HCT116 (cell line): ENCODE results near the gene TOLLIP.

Source experiments
- ATF3 ChIP-seq: IDR thresholded peaks from 2 replicates; pipeline ENCODE4 v1.6.1; 2012
- EGR1 ChIP-seq: IDR thresholded peaks from 2 replicates; pipeline ENCODE4 v1.6.1; 2012; ENCODE audit warnings: low read depth
- EZH2 ChIP-seq: fragments of 200-600 bp; sonication (generic); IDR thresholded peaks from 2 replicates; pipeline ENCODE4 v1.6.1; 2017; ENCODE audit warnings: antibody characterized with exemption, mixed run types
- FOSL1 ChIP-seq: IDR thresholded peaks from 2 replicates; pipeline ENCODE4 v1.6.1; 2012; ENCODE audit warnings: low read depth
- MAX ChIP-seq: IDR thresholded peaks from 2 replicates; pipeline ENCODE4 v1.6.1; 2012
- RAD21 ChIP-seq: IDR thresholded peaks from 2 replicates; pipeline ENCODE4 v1.6.1; 2012; ENCODE audit warnings: low read depth, mild to moderate bottlenecking
- SP1 ChIP-seq: IDR thresholded peaks from 2 replicates; pipeline ENCODE4 v1.6.1; 2012; ENCODE audit warnings: low read depth
- SRF ChIP-seq: IDR thresholded peaks from 2 replicates; pipeline ENCODE4 v1.6.1; 2012; ENCODE audit warnings: low read depth
- ZNF274 ChIP-seq: fragments of 200-500 bp; sonication (Bioruptor generic); IDR thresholded peaks from 2 replicates; pipeline ENCODE4 v1.6.1; 2014; ENCODE audit warnings: mild to moderate bottlenecking, low read depth, low read length, inconsistent platforms
- TF ChIP-seq, protein P1 (sequence below), 3 experiments: fragments of 200-600 bp in 1 of 3; sonication (generic) in 1 of 3; IDR thresholded peaks in 2 of 3; conservative IDR thresholded peaks in 1 of 3; 2 replicates each; pipeline ENCODE4 v1.5.1; 2012 to 2017; ENCODE audit warnings: low read depth in 2 of 3, low read length in 2 of 3, antibody characterized with exemption in 1 of 3, borderline replicate concordance in 1 of 3, control low read depth in 1 of 3, mild to moderate bottlenecking in 1 of 3, mixed read lengths in 1 of 3, mixed run types in 1 of 3, moderate library complexity in 1 of 3; ENCODE audit not compliant: insufficient read depth in 1 of 3

DNA sequence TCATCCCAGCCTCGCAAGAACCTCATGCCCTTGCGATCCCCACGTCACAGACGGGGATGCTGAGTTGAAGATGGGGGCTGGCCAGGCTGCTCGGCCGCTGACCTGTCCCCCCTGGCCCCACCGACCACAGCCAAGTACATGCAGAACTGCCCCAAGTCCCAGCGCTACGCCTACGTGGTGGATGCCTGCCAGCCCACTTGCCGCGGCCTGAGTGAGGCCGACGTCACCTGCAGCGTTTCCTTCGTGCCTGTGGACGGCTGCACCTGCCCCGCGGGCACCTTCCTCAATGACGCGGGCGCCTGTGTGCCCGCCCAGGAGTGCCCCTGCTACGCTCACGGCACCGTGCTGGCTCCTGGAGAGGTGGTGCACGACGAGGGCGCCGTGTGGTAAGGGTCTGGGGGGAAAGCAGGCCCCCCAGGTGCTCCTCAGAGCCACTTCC is 76.5 kb downstream of the TOLLIP start:
- TF ChIP-seq ATF3 (no peak), EZH2 (no peak), FOSL1 (no peak), RAD21 (no peak), SRF (no peak), ZNF274 (no peak), EGR1 (no peak), MAX (no peak), SP1 (no peak)
- TF ChIP-seq, protein P1, sequence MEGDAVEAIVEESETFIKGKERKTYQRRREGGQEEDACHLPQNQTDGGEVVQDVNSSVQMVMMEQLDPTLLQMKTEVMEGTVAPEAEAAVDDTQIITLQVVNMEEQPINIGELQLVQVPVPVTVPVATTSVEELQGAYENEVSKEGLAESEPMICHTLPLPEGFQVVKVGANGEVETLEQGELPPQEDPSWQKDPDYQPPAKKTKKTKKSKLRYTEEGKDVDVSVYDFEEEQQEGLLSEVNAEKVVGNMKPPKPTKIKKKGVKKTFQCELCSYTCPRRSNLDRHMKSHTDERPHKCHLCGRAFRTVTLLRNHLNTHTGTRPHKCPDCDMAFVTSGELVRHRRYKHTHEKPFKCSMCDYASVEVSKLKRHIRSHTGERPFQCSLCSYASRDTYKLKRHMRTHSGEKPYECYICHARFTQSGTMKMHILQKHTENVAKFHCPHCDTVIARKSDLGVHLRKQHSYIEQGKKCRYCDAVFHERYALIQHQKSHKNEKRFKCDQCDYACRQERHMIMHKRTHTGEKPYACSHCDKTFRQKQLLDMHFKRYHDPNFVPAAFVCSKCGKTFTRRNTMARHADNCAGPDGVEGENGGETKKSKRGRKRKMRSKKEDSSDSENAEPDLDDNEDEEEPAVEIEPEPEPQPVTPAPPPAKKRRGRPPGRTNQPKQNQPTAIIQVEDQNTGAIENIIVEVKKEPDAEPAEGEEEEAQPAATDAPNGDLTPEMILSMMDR (IDR thresholded peaks at IDR 0.05 in 2 of 3, conservative IDR thresholded peaks at IDR 0.05 in 1 of 3; ENCODE audit: borderline replicate concordance in 1 of 3, insufficient read depth in 1 of 3, low read depth in 2 of 3, low read length in 2 of 3): no peak
